Measurements from ENCODE around the gene TSACC. TPM values are rescaled to one million over a fixed set of nuclear protein-coding genes. Genes with fewer than 3 reads are reported as not detected.

Gene TSACC
- total RNA-seq, 1 donor from 2014 or later: not detected

DNA sequence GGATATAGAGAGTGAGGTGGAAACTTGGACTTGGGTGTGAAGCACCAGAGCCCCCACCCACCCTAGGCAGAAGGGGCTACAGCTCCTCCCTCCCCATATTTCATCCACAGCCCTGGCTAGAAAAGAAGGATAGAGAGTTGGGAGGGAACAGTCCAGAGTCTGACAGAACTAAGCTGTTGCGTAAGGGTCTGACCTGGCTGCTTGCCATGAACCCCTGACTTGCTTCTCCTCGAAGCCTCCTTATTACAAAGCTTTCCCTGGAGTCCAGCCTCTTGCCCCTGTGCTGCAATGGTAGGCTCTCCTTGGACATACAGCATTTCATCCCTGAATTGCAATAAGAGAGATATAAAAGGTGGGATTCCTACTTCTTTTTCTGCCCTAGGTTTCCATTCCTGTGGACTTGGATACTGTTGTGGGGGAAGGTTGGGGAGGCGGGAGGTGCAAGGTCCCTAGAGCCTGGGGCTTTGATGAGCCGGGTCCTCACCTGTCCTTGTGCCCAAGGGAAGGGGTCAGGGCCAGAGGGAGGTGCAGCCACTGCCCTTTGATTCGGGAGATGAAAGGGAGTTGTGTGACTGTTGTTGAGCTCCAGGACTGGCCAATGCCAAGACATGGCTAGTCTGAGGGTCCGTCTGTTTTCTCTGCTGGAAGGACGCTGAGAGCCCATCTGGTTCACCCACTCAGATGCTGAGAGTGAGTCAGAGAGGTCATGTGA lies 33.4 kb downstream of the TSACC start:
- H3K27me3 Mint-ChIP-seq (ENCODE audit: low read depth): peaks cover 21% of the 10 kb centered on the region
- H3K4me3 Mint-ChIP-seq (ENCODE audit: unreplicated experiment): no peak overlapping the region
- no peaks in the 10 kb centered on the region for H3K36me3 Mint-ChIP-seq (ENCODE audit: low read depth)
- peaks cover 6% of the 10 kb centered on the region for H3K4me1 Mint-ChIP-seq (ENCODE audit: low read depth)
- no peak overlapping the region for H3K27ac Mint-ChIP-seq (ENCODE audit: unreplicated experiment)
- no peaks in the 10 kb centered on the region for H3K9me3 Mint-ChIP-seq (ENCODE audit: low read depth)
- TF ChIP-seq CTCF (IDR thresholded peaks at IDR 0.05): no peak
- no peak for DNase-seq (ENCODE audit: low spot score)

GRCh38 chr1:156372265-156372586 lies 33.9 kb downstream of the TSACC start:
- H3K27ac Mint-ChIP-seq (ENCODE audit: unreplicated experiment): no peak overlapping the region
- H3K36me3 Mint-ChIP-seq (ENCODE audit: low read depth): no peaks in the 10 kb centered on the region
- peaks cover 21% of the 10 kb centered on the region for H3K27me3 Mint-ChIP-seq (ENCODE audit: low read depth)
- no peak overlapping the region for H3K4me3 Mint-ChIP-seq (ENCODE audit: unreplicated experiment)
- TF ChIP-seq CTCF (IDR thresholded peaks at IDR 0.05): no peak
- H3K4me1 Mint-ChIP-seq (ENCODE audit: low read depth): peaks cover 6% of the 10 kb centered on the region
- no peaks in the 10 kb centered on the region for H3K9me3 Mint-ChIP-seq (ENCODE audit: low read depth)
- no peak for DNase-seq (ENCODE audit: low spot score)

DNA sequence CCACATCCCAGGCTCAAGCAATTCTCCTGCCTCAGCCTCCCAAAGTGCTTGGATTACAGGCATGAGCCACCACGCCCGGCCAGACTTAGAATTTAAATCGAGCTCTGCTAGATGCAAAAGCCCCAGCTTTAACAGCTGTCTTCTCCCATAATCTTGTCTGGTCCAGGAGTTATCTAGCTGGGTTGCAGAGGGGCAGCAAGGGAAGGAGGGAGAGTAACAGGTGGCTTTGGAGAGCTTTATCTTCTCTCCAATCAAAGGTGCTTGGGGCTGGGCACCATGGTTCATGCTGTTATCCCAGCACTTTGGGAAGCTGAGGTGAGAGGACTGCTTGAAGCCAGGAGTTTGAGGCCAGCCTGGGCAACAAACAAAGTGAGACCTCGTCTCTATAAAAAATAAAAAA lies 34.5 kb downstream of the TSACC start:
- DNase-seq (ENCODE audit: low spot score): no peak
- H3K27ac Mint-ChIP-seq (ENCODE audit: unreplicated experiment): no peak overlapping the region
- H3K4me3 Mint-ChIP-seq (ENCODE audit: unreplicated experiment): no peak overlapping the region
- H3K36me3 Mint-ChIP-seq (ENCODE audit: low read depth): no peaks in the 10 kb centered on the region
- peaks cover 6% of the 10 kb centered on the region for H3K4me1 Mint-ChIP-seq (ENCODE audit: low read depth)
- no peak for TF ChIP-seq CTCF (IDR thresholded peaks at IDR 0.05)
- H3K9me3 Mint-ChIP-seq (ENCODE audit: low read depth): no peaks in the 10 kb centered on the region
- H3K27me3 Mint-ChIP-seq (ENCODE audit: low read depth): peaks cover 17% of the 10 kb centered on the region

GRCh38 chr1:156373546-156373945 lies 35.2 kb downstream of the TSACC start:
- no peak overlapping the region for H3K27ac Mint-ChIP-seq (ENCODE audit: unreplicated experiment)
- DNase-seq (ENCODE audit: low spot score): no peak
- H3K27me3 Mint-ChIP-seq (ENCODE audit: low read depth): peaks cover 13% of the 10 kb centered on the region
- no peak overlapping the region for H3K4me3 Mint-ChIP-seq (ENCODE audit: unreplicated experiment)
- no peak for TF ChIP-seq CTCF (IDR thresholded peaks at IDR 0.05)
- H3K36me3 Mint-ChIP-seq (ENCODE audit: low read depth): no peaks in the 10 kb centered on the region
- H3K9me3 Mint-ChIP-seq (ENCODE audit: low read depth): no peaks in the 10 kb centered on the region
- H3K4me1 Mint-ChIP-seq (ENCODE audit: low read depth): peaks cover 6% of the 10 kb centered on the region

GRCh38 chr1:156376146-156376545 lies 37.8 kb downstream of the TSACC start:
- Mint-ChIP-seq H3K4me1 (ENCODE audit: low read depth) (peaks cover 7% of the 10 kb centered on the region), H3K27ac (ENCODE audit: unreplicated experiment) (no peak overlapping the region), H3K27me3 (ENCODE audit: low read depth) (peaks cover 12% of the 10 kb centered on the region), H3K4me3 (ENCODE audit: unreplicated experiment) (no peak overlapping the region), H3K36me3 (ENCODE audit: low read depth) (no peaks in the 10 kb centered on the region), H3K9me3 (ENCODE audit: low read depth) (no peaks in the 10 kb centered on the region)
- no peak for DNase-seq (ENCODE audit: low spot score)
- peak; percentile 40 for TF ChIP-seq CTCF (IDR thresholded peaks at IDR 0.05)
